DND-41 (cell line): ENCODE results near the gene ABCA7.
A peak's percentile ranks its signal among the peaks of the same experiment; 100 is the strongest.

Source experiments
- ATAC-seq: fragments of 200-7000 bp; cut with Tn5 transposase; 3 replicates; pipeline ENCODE4 v1.9.1; 2021; ENCODE audit warnings: low read depth; ENCODE audit not compliant: insufficient read depth
- DNase-seq: peaks from one replicate; pipeline ENCODE4 v3.0.0-alpha.2; 2020
- H2AFZ ChIP-seq: 2 replicates; pipeline ENCODE4 v1.6.0; 2012; ENCODE audit warnings: low read depth, low read length
- H3K27ac ChIP-seq: 2 replicates; pipeline ENCODE4 v1.5.1; 2012; ENCODE audit warnings: low read length, inconsistent platforms
- H3K27me3 ChIP-seq: fragments of 200-600 bp; sonication (generic); 2 replicates; pipeline ENCODE4 v1.6.0; 2012; ENCODE audit warnings: low read length, mild to moderate bottlenecking, inconsistent platforms; ENCODE audit not compliant: insufficient read depth, poor library complexity
- H3K36me3 ChIP-seq: 2 replicates; pipeline ENCODE4 v1.5.1; 2012; ENCODE audit warnings: low read length, inconsistent platforms; ENCODE audit not compliant: insufficient read depth
- H3K4me1 ChIP-seq: 2 replicates; pipeline ENCODE4 v1.5.1; 2012; ENCODE audit warnings: mild to moderate bottlenecking, low read length; ENCODE audit not compliant: insufficient read depth
- H3K4me2 ChIP-seq: 2 replicates; pipeline ENCODE4 v1.6.0; 2012; ENCODE audit warnings: mild to moderate bottlenecking, moderate library complexity, low read length, inconsistent platforms; ENCODE audit not compliant: insufficient read depth
- H3K4me3 ChIP-seq, 2 experiments: fragments of 200-600 bp in 1 of 2; shearing (Covaris generic) in 1 of 2; 2 replicates each; pipeline ENCODE4 v1.5.1; 2012 to 2016; ENCODE audit warnings: inconsistent platforms in 2 of 2, low read length in 2 of 2, mild to moderate bottlenecking in 2 of 2, low read depth in 1 of 2, moderate library complexity in 1 of 2
- H3K79me2 ChIP-seq: 2 replicates; pipeline ENCODE4 v1.6.0; 2012; ENCODE audit warnings: low read length, inconsistent platforms; ENCODE audit not compliant: insufficient read depth
- H3K9ac ChIP-seq: 2 replicates; pipeline ENCODE4 v1.6.0; 2012; ENCODE audit warnings: low read depth, mild to moderate bottlenecking, inconsistent platforms, low read length, moderate library complexity
- H3K9me3 ChIP-seq: 2 replicates; pipeline ENCODE4 v1.5.1; 2012; ENCODE audit warnings: low read length, moderate library complexity, mild to moderate bottlenecking, inconsistent platforms; ENCODE audit not compliant: insufficient read depth, severe bottlenecking
- H4K20me1 ChIP-seq: 2 replicates; pipeline ENCODE4 v1.6.0; 2012; ENCODE audit warnings: low read length; ENCODE audit not compliant: insufficient read depth
- EZH2 ChIP-seq: IDR thresholded peaks from 3 replicates; pipeline ENCODE4 v1.6.1; 2012; ENCODE audit warnings: borderline replicate concordance, low read depth, mild to moderate bottlenecking, moderate library complexity, low read length, inconsistent platforms; ENCODE audit not compliant: severe bottlenecking
- TF ChIP-seq, protein P1 (sequence below): IDR thresholded peaks from 2 replicates; pipeline ENCODE4 v1.5.1; 2012; ENCODE audit warnings: borderline replicate concordance, low read length, moderate library complexity, mild to moderate bottlenecking; ENCODE audit not compliant: poor library complexity, severe bottlenecking; ENCODE audit errors: extremely low read depth

The ABCA7 gene

DNA sequence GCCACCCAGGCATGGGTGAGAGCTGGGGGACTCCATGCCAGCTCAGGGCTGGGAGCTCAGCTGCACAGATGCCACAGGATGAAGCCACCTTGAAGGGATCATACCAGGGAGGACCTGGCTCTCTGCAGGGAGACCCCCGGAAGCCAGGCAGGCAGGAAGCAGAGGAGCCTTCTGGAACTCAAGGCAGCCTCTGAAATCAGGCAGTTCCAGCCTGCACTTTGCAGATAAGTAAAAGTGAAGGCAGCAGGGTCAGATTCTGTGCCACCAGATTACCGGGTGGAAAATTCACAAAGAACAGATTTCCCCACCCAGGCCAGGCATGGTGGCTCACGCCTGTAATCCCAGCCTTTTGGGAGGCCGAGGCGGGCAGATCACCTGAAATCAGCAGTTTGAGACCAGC is 21.5 kb upstream of the ABCA7 start:
- Histone ChIP-seq H3K4me3 (peak overlapping the region in 1 of 2 experiments; percentile 89; a peak in 1 of 4 replicates), H4K20me1 (peaks cover 69% of the 10 kb centered on the region), H3K36me3 (peaks cover 67% of the 10 kb centered on the region)

GRCh38 chr19:1018932-1019615 is 20.8 kb upstream of the ABCA7 start:
- DNase-seq (no peak), ATAC-seq (no peak)
- H3K27ac ChIP-seq = peak overlapping the region; percentile 81
- H3K4me1 ChIP-seq = peaks cover 47% of the 10 kb centered on the region
- no peak for TF ChIP-seq EZH2
- TF ChIP-seq, protein P1, sequence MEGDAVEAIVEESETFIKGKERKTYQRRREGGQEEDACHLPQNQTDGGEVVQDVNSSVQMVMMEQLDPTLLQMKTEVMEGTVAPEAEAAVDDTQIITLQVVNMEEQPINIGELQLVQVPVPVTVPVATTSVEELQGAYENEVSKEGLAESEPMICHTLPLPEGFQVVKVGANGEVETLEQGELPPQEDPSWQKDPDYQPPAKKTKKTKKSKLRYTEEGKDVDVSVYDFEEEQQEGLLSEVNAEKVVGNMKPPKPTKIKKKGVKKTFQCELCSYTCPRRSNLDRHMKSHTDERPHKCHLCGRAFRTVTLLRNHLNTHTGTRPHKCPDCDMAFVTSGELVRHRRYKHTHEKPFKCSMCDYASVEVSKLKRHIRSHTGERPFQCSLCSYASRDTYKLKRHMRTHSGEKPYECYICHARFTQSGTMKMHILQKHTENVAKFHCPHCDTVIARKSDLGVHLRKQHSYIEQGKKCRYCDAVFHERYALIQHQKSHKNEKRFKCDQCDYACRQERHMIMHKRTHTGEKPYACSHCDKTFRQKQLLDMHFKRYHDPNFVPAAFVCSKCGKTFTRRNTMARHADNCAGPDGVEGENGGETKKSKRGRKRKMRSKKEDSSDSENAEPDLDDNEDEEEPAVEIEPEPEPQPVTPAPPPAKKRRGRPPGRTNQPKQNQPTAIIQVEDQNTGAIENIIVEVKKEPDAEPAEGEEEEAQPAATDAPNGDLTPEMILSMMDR = no peak
- H3K27me3 ChIP-seq = no peaks in the 10 kb centered on the region
- no peaks in the 10 kb centered on the region for H3K9me3 ChIP-seq
- H3K4me3 ChIP-seq = peak overlapping the region; percentile 81 to 89; a peak in 3 of 4 replicates
- H3K79me2 ChIP-seq = peaks cover 69% of the 10 kb centered on the region
- peak overlapping the region; percentile 91 for H3K4me2 ChIP-seq
- peak overlapping the region; percentile 92 for H3K9ac ChIP-seq
- H4K20me1 ChIP-seq = peaks cover 63% of the 10 kb centered on the region
- H2AFZ ChIP-seq = no peak overlapping the region
- H3K36me3 ChIP-seq = peaks cover 60% of the 10 kb centered on the region

More for the DNA sequence above, 21.5 kb upstream of the ABCA7 start:
- H3K9me3 ChIP-seq = no peaks in the 10 kb centered on the region
- DNase-seq = no peak
- TF ChIP-seq, protein P1 = no peak
- TF ChIP-seq EZH2 = no peak
- H3K27me3 ChIP-seq = no peaks in the 10 kb centered on the region
- peak overlapping the region; percentile 13; the same call in 1 of the 2 replicates for H3K27ac ChIP-seq
- peaks cover 47% of the 10 kb centered on the region for H3K4me1 ChIP-seq
- ATAC-seq = no peak
- peak overlapping the region; percentile 91 for H3K4me2 ChIP-seq
- peak overlapping the region; percentile 92 for H3K9ac ChIP-seq
- no peak overlapping the region for H2AFZ ChIP-seq
- peaks cover 75% of the 10 kb centered on the region for H3K79me2 ChIP-seq

- Histone ChIP-seq H3K27me3 (no peaks in the 10 kb centered on the region), H4K20me1 (peaks cover 59% of the 10 kb centered on the region), H3K4me3 (peak overlapping the region; percentile 81 to 89; a peak in 3 of 4 replicates), H3K27ac (peak overlapping the region; percentile 81), H3K9ac (peak overlapping the region; percentile 92), H3K9me3 (no peaks in the 10 kb centered on the region), H3K4me2 (peak overlapping the region; percentile 91), H3K36me3 (peaks cover 56% of the 10 kb centered on the region), H3K79me2 (peaks cover 64% of the 10 kb centered on the region), H2AFZ (no peak overlapping the region), H3K4me1 (peaks cover 47% of the 10 kb centered on the region)
- ATAC-seq (no peak), DNase-seq (no peak)
- TF ChIP-seq, protein P1 = no peak
- TF ChIP-seq EZH2 = no peak
These were observed 20.3 kb upstream of the ABCA7 start for GRCh38 chr19:1019616-1019961.
